Islet precursor cell (in vitro differentiated cells): ENCODE measurements around the gene SYCE1.
"Not testable (repeated sequence)": the region's sequence is repeated elsewhere in the genome, so short reads cannot be mapped to it uniquely, and the experiment has no call there.

Source experiments
- DNase-seq: peaks from one replicate; pipeline ENCODE4 v3.0.0-alpha.2; 2018

Gene SYCE1, protein sequence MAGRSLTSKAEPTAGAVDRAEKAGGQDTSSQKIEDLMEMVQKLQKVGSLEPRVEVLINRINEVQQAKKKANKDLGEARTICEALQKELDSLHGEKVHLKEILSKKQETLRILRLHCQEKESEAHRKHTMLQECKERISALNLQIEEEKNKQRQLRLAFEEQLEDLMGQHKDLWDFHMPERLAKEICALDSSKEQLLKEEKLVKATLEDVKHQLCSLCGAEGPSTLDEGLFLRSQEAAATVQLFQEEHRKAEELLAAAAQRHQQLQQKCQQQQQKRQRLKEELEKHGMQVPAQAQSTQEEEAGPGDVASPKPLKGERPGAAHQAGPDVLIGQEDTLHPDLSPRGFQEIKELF

GRCh38 chr10:133565441-133566294, at the start of gene SYCE1:
SYCE1 (minus strand) TSS chr10:133565583; CDS start chr10:133565529, 54 bp downstream.
- DNase-seq, result no peak

DNA sequence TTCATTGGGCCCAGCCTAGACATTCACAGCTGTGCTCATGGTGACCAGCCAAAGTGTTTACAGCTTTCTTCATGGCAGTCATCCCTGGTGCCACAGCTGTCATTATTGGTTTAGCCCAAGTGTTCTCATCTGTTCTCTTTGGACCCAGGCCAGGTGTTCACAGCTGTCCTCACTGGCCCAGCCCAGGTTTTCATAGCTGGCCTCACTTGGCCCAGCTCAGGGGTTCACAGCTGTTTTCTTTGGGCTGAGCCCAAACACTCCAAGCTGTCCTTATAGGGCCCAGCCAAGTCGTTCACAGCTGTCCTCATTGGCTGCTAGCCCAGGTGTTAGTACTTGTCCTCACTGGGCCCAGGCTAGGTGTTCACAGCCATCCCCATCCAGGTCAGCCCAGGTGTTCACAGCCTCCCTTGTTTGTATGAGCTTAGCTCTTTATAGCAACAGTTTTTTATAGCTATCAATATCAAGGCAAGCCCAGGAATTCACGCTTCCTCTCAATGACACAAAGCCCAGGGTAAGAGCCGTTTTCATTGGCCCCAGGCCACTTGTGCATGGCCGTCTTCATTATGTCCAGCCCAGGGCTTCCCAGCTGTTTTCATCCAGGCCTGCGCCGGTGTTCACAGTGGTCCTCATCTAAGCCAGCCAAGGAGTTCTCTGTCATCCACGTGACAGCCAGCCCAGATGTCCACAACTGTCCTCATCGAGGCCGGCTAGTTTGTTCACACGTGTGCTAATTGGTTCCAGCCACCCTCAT, 49.6 kb upstream of the SYCE1 start:
- no peak for DNase-seq

DNA sequence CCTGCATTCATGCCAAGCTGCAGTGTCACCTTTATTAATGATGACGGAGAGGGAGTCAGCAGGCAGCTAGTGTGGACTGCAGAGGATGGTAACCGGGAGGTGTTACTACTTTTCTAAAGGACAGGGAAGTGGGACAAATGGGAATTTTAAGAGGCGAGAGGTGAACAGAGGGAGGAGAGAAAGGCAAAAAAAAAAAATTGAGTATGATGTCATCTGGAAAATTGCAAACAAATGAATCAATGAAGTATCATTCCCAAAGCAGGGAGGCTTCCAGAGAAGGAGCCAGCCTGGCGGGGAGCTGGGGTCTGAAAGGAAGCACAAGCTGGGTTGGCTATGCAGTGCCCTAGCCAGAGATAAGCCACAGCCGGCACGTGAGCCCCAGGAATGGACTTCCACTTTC, 48.3 kb upstream of the SYCE1 start:
- DNase-seq, result no peak

DNA sequence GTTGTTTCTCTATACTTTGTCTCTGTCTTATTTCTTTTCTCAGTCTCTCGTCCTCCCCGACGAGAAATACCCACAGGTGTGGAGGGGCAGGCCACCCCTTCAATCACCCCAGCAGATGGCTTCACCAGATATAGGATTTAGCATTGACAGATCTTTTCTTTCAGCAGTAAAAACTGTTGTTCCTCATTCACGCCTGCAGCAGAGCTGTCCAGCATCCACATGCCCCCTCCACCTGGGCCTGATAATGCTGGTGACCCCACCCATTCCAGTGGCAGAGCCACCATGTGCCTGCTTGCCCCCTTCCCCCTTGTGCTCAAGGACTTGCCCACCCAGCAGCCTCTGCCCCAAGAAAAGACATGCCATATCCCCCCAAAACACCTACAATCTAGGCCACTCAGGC, 45.7 kb upstream of the SYCE1 start:
- DNase-seq, result no peak

GRCh38 chr10:133608855-133609254, 43.5 kb upstream of the SYCE1 start:
- DNase-seq, result no peak

DNA sequence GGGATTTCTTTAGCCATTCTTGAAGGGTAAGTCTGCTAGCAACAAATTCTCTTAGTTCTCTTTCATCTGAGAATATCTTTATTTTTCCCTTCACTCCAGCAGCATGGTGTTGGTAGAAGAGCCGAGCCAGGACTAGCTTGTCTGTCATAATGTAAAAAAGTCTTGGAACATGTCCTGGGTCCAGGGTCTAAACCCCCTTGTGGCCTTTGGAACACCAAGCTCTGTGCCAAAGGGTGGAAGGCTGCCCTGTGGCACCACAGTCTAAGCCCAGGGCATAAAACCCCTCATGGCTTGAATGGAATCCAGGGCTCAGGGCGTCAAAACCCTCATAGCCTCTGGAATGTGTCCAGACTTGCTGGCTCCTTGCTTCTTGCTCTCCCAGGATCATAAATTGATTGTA, 38.1 kb upstream of the SYCE1 start:
- not testable (repeated sequence) for DNase-seq

DNA sequence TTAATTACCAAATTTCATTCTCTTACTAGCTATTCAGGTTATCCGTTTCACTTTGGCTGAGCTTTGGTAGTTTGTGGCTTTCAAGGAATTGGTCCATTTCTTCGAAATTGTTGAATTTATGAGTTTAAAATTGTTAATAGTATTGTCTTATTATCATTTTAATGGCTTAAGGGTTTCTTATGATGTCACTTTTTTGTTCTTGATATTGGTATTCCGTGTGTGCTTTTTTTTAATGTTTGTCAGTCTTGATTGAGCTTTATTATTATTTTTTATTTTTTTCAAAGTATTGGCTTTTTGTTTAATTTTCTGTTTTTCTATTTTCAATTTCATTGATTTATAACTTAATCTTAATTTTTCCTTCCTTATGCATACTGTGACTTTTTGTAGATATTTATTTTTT, 35.3 kb upstream of the SYCE1 start:
- DNase-seq, result no peak

GRCh38 chr10:133599869-133600268, 34.5 kb upstream of the SYCE1 start:
- DNase-seq, result not testable (repeated sequence)

- no peak for DNase-seq
Measured at GRCh38 chr10:133592716-133593115, 27.3 kb upstream of the SYCE1 start.

DNA sequence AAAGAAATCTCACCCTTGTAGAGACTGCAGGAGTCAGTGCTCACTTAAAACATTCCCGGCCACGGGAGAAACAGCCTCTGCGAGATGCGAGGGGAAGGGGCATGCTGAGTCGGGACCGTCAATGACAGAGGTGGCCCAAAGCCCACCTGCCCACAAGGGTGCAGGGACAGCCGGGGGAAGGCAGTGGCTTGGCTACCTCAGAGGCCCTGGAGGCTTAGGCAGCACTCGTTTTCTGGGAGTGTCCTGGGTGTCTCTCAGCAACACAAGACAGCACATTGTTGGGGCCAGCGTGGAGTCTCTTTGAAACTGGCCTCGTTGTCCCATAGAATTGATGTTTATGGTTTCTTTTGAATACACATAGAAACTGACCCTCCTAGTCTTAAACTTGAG, 25.6 kb upstream of the SYCE1 start:
- no peak for DNase-seq

DNA sequence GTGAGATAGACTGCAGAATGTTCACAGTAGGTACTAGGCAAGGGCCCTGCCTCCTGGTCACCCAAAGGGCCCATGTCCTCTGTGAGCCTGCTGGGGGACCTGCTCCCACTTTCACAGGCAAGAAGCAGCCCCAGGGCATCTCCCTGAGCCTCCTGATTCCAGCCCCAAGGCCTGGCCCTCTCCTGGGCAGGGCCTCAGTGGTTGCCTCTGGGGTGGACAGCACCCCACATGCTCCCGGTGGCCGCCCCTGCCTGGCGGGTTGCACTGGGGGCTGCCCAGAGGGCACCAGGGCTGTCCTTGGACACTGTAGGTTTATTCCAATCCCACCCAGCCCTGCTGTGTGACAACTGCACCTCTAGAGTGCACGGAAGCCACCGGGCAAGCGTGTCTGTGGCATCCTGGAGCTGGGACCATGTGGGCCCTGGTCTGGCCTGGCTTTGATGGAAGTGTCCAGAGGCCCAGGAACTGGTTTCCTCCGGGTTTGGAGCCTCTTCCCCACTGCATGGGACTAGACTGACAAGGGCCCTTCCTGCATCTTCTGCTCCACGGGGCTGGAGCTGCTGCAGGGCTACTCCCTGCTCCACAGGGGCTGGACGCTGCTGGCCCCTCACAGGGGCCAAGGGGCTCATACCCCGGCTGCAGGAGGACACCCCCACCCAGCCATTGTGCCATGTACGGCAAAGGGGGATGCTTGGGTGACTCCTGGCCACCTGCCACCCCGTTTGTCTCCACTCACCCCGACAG, 25.0 kb upstream of the SYCE1 start:
- DNase-seq, result no peak

GRCh38 chr10:133577037-133577436, 11.7 kb upstream of the SYCE1 start:
- DNase-seq, result not testable (repeated sequence)

- DNase-seq, result not testable (repeated sequence)
Measured at GRCh38 chr10:133573460-133573859, 8.1 kb upstream of the SYCE1 start.

DNA sequence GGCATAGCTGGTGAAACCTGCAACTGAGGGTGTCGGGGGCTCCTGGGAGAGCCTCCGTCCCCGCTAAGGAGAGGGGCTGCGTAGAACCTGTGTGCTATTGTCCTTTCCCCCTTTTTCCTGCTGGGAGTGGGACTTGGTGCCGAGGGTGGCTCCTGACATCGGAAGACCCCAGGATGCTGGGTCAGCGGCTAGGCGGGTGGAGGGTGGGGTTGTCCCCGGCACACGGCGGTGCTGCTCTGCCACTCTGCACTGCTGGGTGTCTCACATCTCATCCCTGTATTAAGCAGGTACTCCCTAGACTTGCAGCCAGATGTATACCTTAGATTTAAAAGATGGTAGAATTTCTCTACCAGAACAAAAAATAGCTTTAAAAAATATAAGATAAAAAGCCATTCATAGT, 6.7 kb upstream of the SYCE1 start:
- not testable (repeated sequence) for DNase-seq

DNA sequence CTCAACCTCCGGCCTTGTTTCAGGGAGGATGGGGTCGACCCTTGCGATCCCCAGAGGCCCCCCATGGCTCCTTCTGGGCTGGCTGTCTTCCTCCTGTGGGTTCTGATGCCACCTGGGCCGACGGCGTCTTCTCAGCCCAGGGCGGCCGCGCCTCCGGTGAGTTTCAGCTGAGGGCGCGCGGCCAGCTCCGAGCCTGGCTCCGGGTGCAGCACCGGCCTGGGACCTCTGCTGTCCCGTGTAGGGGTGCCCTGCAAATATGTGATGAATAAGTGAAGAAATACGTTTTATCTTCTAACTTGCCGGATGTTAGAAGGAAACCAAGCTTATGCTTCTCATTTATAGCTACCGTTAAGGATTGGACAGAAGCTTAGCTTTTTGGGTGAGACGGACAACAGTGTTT, 4.4 kb upstream of the SYCE1 start:
- DNase-seq, result not testable (repeated sequence)

DNA sequence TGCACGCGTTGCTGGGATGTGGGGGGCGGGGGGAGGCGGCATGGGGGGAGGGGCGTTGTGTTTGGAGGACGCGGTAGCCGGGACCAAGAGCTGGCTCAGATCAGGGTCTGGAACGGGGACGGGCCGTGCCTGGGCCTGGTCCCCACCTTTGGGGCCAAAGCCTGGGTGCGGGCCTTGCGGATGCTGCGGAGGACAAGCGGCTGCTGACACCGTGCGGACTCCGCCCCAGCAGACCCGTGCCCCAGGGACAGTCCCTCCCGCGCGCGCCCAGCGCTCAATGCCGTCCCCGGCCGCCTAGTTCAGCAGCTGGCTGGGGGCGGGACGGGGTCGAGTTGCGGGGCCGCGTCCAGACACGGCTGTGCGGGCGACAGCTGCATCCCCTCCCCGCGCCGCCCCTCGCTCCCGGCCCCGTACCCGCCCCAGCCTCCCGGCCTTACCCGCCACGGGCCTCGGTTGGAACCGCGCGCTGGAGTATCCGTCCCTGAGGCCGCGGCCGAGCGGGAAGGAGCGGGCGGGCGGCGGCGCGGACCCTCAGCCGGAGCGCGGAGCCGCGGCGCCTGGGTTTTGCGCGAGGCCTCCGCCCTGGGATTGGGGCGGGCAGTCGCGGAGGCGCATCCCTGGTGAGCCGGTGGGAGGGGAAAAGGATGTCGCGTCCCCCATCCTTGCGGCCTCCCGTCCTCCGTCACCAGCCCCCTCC, 3.6 kb upstream of the SYCE1 start:
- DNase-seq, result not testable (repeated sequence)

- DNase-seq, result no peak
Measured at GRCh38 chr10:133568287-133568614, 2.9 kb upstream of the SYCE1 start.

DNA sequence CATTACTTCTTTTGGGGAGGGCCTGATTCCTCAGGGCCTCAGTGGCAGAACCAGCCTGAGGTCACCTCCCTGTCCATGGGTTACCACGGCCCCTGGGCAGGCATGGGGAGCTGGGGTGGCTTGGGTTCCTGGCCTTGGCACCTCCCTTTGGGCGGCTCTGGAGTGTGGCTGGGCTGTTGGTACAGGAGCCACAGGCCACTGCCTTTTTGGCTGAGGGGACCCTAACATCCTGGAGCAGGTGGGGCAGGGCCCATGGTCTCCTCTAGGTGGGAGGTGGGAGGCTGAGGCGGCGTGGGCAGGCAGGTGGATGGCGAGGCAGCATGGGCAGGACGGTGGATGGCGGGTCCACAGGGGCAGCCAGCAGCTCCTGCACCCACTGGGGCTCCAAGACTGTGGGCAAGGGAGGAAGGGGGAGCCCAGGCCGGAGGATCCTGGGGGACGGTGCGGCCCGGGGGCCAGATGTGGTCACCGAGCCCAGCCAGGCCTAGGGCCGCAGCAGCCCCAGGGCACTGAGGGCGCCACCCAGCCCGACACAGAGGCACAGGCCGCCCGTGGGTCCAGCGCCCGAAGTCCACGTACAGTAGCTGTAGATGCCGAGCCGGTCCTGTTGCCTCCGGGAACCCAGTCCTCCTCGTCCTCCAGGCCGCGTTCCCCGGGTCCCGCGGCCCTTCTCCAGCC, 2.4 kb upstream of the SYCE1 start:
- no peak for DNase-seq

- no peak for DNase-seq
Measured at GRCh38 chr10:133567119-133567518, 1.7 kb upstream of the SYCE1 start.

DNA sequence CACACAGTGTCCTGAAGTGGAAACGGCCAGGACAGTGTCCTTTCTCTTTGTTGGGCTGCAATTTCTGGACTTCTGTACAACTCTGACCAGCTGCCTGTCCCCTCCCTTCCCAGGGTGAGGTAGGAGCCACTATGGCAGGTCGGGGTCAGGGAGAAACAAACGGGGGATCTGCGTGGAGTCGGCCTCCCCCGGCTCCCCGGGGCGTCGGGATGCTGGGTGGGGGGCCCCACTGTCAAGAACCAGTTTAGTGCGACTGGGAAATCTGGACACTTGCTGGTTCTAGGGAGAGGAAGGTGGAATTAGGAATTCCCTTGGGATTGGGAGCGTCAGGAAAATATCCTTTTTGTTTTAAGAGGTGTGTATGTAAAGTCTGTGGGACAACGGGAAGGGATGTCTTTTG, 567 bp downstream of the SYCE1 start:
- DNase-seq, result no peak

GRCh38 chr10:133559216-133559615, 6.2 kb downstream of the SYCE1 start:
- DNase-seq, result no peak

DNA sequence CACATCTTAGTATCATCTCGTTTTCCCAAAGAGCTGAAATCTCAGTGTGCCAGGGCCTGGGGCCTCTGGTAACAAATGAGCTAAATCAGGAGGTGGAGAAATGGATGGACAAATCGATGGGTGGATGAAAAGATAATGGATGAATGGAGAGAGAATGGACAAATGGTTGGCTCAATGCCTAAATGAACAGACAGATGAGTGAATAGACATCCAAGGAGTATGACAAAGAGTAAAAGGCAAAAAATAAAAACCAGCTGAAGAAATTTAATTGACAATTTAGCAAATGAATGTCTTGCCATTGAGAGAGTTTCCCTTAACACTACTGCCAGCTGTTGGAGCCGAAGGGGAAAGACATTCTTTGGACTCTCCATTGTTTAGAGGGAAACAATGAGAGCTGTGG, 8.0 kb downstream of the SYCE1 start:
- DNase-seq, result no peak
